Measurements from ENCODE around the gene PLEKHA1. TPM values are rescaled to one million over a fixed set of nuclear protein-coding genes. Genes with fewer than 3 reads are reported as not detected.
A peak's percentile ranks its signal among the peaks of the same experiment; 100 is the strongest.

PLEKHA1 gene
- total and polyA plus RNA-seq, 2 of the 13 experiments (the other 11 are each of a cell fraction or from before 2014, with no cell fraction given): 32.2 to 53.3 TPM

GRCh38 chr10:122374237-122374858 is at the start of gene PLEKHA1 (continued):
- no peak for TF ChIP-seq ZBTB40 (IDR thresholded peaks at IDR 0.05)
- no peak; the same call in 1 of the 2 replicates for TF ChIP-seq ZBTB40 (CRISPR knock-in tag; IDR thresholded peaks at IDR 0.05)
- peak; percentile 74 for TF ChIP-seq TMF1 (CRISPR knock-in tag; IDR thresholded peaks at IDR 0.05; ENCODE audit: low read depth)
- TF ChIP-seq ZNF264 (CRISPR knock-in tag; IDR thresholded peaks at IDR 0.05): no peak
- no peak for TF ChIP-seq ARNT (IDR thresholded peaks at IDR 0.05)
- TF ChIP-seq ZNF773 (CRISPR knock-in tag; IDR thresholded peaks at IDR 0.05; ENCODE audit: borderline replicate concordance): no peak
- TF ChIP-seq ZNF670 (CRISPR knock-in tag; IDR thresholded peaks at IDR 0.05; ENCODE audit: borderline replicate concordance): no peak
- no peak for TF ChIP-seq SSRP1 (CRISPR knock-in tag; IDR thresholded peaks at IDR 0.05)
- no peak for TF ChIP-seq ZNF546 (CRISPR knock-in tag; conservative IDR thresholded peaks at IDR 0.05)
- no peak for TF ChIP-seq SP1 (IDR thresholded peaks at IDR 0.05)
- TF ChIP-seq SP1 (CRISPR knock-in tag; IDR thresholded peaks at IDR 0.05): no peak
- TF ChIP-seq ZNF891 (CRISPR knock-in tag; IDR thresholded peaks at IDR 0.05): no peak
- no peak for TF ChIP-seq ZNF672 (CRISPR knock-in tag; IDR thresholded peaks at IDR 0.05)
- TF ChIP-seq CSRNP1 (CRISPR knock-in tag; IDR thresholded peaks at IDR 0.05): 0 out of 2 replicates have a peak, but pooled peaks have one; percentile 79
- peak; percentile 32 for TF ChIP-seq RBM39 (IDR thresholded peaks at IDR 0.05; ENCODE audit: low read depth, low read length, poor library complexity, severe bottlenecking)
- no peak for TF ChIP-seq ZBTB7A (CRISPR knock-in tag; IDR thresholded peaks at IDR 0.05)
- TF ChIP-seq ZNF776 (CRISPR knock-in tag; IDR thresholded peaks at IDR 0.05): peak; percentile 49; the same call in 1 of the 2 replicates
- peak; percentile 59; the same call in 1 of the 2 replicates for TF ChIP-seq BORCS8-MEF2B (CRISPR knock-in tag; IDR thresholded peaks at IDR 0.05)
- no peak for TF ChIP-seq NR2F6 (IDR thresholded peaks at IDR 0.05)
- no peak for TF ChIP-seq NR2F6 (CRISPR knock-in tag; IDR thresholded peaks at IDR 0.05)
- 0 out of 2 replicates have a peak, but pooled peaks have one; percentile 30 for TF ChIP-seq POGZ (CRISPR knock-in tag; IDR thresholded peaks at IDR 0.05)
- no peak for TF ChIP-seq FOXP1 (IDR thresholded peaks at IDR 0.05)
- TF ChIP-seq FOXP1 (CRISPR knock-in tag; IDR thresholded peaks at IDR 0.05): no peak
- peak; percentile 75 for TF ChIP-seq YY1 (IDR thresholded peaks at IDR 0.05; ENCODE audit: insufficient read depth, insufficient replicate concordance, low read depth, low read length)
